Osteoblast (primary cell): Measurements from ENCODE around the gene IQUB. TPM values are rescaled to one million over a fixed set of nuclear protein-coding genes. Genes with fewer than 3 reads are reported as not detected.
"Not testable (repeated sequence)": the region's sequence is repeated elsewhere in the genome, so short reads cannot be mapped to it uniquely, and the experiment has no call there.

Experiments
- DNase-seq: peaks from one replicate; pipeline ENCODE4 v3.0.0; 2011; ENCODE audit warnings: low spot score, mixed read lengths; ENCODE audit not compliant: insufficient read length; ENCODE audit errors: missing footprints
- H2AFZ ChIP-seq: 2 replicates; pipeline ENCODE4 v1.6.0; 2011; ENCODE audit warnings: mild to moderate bottlenecking, low read length
- H3K27ac ChIP-seq: 2 replicates; pipeline ENCODE4 v1.5.1; 2011; ENCODE audit warnings: mild to moderate bottlenecking, low read depth, low read length, moderate library complexity
- H3K27me3 ChIP-seq: 2 replicates; pipeline ENCODE4 v1.6.0; 2012; ENCODE audit warnings: mild to moderate bottlenecking, control low read depth, inconsistent platforms, low read length, moderate library complexity; ENCODE audit not compliant: insufficient read depth
- H3K36me3 ChIP-seq: 2 replicates; pipeline ENCODE4 v1.5.1; 2011; ENCODE audit warnings: mild to moderate bottlenecking, low read length, control low read depth, moderate library complexity; ENCODE audit not compliant: insufficient read depth
- H3K4me1 ChIP-seq: 2 replicates; pipeline ENCODE4 v1.5.1; 2011; ENCODE audit warnings: mild to moderate bottlenecking, low read length, control low read depth, moderate library complexity; ENCODE audit not compliant: insufficient read depth
- H3K4me2 ChIP-seq: 2 replicates; pipeline ENCODE4 v1.6.0; 2011; ENCODE audit warnings: mild to moderate bottlenecking, low read length; ENCODE audit not compliant: insufficient read depth
- H3K4me3 ChIP-seq: fragments of 200-600 bp; sonication (generic); 3 replicates; pipeline ENCODE4 v1.5.1; 2012; ENCODE audit warnings: mild to moderate bottlenecking, low read length, inconsistent platforms; ENCODE audit not compliant: insufficient read depth
- H3K79me2 ChIP-seq: 2 replicates; pipeline ENCODE4 v1.6.0; 2012; ENCODE audit warnings: mild to moderate bottlenecking, low read length, control low read depth, inconsistent platforms; ENCODE audit not compliant: insufficient read depth
- H3K9me3 ChIP-seq: 2 replicates; pipeline ENCODE4 v1.5.1; 2011; ENCODE audit warnings: low read depth, low read length, control low read depth
- H4K20me1 ChIP-seq: 2 replicates; pipeline ENCODE4 v1.6.0; 2012; ENCODE audit warnings: mild to moderate bottlenecking, low read length, control low read depth; ENCODE audit not compliant: insufficient read depth
- total RNA-seq: library from RNA; depleted of rRNA; stranded (reverse); fragments of >200 nt; gene quantifications from 2 replicates; pipeline ENCODE4 v1.2.3, GENCODE V29; 2012
- TF ChIP-seq, protein P1 (sequence below): IDR thresholded peaks from 2 replicates; pipeline ENCODE4 v1.5.1; 2011; ENCODE audit warnings: mild to moderate bottlenecking, low read depth, low read length, moderate library complexity; ENCODE audit errors: extremely low read depth

The IQUB gene
- total RNA-seq, 1 donor = 0.72 TPM

DNA sequence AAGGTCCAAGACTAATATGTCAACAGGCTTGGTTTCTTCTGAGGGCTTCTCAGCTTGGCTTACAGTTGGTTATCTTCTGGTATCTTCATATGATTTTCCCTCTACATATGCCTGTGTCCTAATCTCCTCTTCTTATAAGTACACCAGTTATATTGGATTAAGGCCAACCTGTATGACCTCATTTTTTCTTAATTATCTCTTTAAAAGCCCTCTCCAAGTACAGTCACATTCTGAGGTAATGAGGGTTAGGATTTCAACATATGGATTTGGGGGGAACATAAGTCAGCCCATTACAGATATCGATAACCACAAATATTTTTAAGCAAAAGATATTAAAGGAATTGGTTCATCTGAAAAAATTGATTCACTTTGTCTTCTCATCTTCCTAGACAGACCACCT, 49.2 kb downstream of the IQUB start:
- Histone ChIP-seq H2AFZ (no peak overlapping the region), H3K4me3 (no peak overlapping the region), H3K4me1 (no peaks in the 10 kb centered on the region), H3K79me2 (no peaks in the 10 kb centered on the region), H3K9me3 (no peaks in the 10 kb centered on the region), H4K20me1 (no peaks in the 10 kb centered on the region), H3K27ac (no peak overlapping the region), H3K36me3 (no peaks in the 10 kb centered on the region), H3K27me3 (no peaks in the 10 kb centered on the region), H3K4me2 (no peak overlapping the region)
- TF ChIP-seq, protein P1, sequence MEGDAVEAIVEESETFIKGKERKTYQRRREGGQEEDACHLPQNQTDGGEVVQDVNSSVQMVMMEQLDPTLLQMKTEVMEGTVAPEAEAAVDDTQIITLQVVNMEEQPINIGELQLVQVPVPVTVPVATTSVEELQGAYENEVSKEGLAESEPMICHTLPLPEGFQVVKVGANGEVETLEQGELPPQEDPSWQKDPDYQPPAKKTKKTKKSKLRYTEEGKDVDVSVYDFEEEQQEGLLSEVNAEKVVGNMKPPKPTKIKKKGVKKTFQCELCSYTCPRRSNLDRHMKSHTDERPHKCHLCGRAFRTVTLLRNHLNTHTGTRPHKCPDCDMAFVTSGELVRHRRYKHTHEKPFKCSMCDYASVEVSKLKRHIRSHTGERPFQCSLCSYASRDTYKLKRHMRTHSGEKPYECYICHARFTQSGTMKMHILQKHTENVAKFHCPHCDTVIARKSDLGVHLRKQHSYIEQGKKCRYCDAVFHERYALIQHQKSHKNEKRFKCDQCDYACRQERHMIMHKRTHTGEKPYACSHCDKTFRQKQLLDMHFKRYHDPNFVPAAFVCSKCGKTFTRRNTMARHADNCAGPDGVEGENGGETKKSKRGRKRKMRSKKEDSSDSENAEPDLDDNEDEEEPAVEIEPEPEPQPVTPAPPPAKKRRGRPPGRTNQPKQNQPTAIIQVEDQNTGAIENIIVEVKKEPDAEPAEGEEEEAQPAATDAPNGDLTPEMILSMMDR = no peak
- DNase-seq = no peak

DNA sequence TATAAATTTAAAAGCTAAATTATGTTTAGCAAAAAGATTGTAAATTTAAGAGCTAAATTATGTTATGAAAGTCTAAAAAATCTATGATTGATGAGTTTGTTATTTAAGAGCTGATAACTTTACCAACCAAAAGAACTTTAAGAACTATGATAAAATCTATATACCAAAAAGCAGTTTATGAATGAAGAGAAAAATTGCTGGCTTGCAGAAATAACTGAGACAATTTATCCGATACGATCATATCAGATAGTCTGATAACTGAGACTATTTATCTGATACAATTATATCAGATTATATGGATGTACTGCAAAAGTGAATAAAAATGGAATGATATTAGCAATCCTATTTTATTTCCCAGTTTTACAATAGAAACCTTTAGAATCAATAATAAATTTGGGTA, 50.2 kb downstream of the IQUB start:
- Histone ChIP-seq H3K27ac (no peak overlapping the region), H3K27me3 (no peaks in the 10 kb centered on the region), H3K9me3 (no peaks in the 10 kb centered on the region), H3K4me3 (no peak overlapping the region), H3K79me2 (no peaks in the 10 kb centered on the region), H3K4me2 (no peak overlapping the region), H2AFZ (no peak overlapping the region), H4K20me1 (no peaks in the 10 kb centered on the region), H3K36me3 (no peaks in the 10 kb centered on the region), H3K4me1 (no peaks in the 10 kb centered on the region)
- TF ChIP-seq, protein P1 = no peak
- DNase-seq = no peak

DNA sequence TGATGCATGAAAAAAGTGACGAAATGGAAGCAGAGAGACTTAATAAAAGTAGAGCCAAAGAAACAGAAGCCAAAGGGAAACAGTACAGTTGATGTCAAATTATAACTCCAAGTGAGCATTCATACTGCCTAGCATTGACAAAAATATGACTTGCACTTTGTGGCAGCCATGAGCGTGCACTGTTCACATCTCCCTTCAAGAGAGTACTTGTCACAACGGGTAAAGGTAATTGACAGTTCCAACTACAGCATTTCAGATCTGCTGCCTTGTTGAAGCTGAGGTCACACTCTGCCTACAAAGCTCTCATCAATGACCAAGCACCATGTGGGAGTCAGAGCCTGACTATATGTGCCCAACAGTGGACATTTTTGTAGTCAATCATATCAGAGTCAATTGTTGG, 54.3 kb downstream of the IQUB start:
- no peaks in the 10 kb centered on the region for H3K27me3 ChIP-seq
- no peaks in the 10 kb centered on the region for H3K4me1 ChIP-seq
- H3K27ac ChIP-seq = no peak overlapping the region
- H3K36me3 ChIP-seq = no peaks in the 10 kb centered on the region
- H4K20me1 ChIP-seq = no peaks in the 10 kb centered on the region
- H3K4me3 ChIP-seq = no peak overlapping the region
- TF ChIP-seq, protein P1 = no peak
- H3K4me2 ChIP-seq = no peak overlapping the region
- H3K79me2 ChIP-seq = no peaks in the 10 kb centered on the region
- no peak for DNase-seq
- no peak overlapping the region for H2AFZ ChIP-seq
- no peaks in the 10 kb centered on the region for H3K9me3 ChIP-seq

DNA sequence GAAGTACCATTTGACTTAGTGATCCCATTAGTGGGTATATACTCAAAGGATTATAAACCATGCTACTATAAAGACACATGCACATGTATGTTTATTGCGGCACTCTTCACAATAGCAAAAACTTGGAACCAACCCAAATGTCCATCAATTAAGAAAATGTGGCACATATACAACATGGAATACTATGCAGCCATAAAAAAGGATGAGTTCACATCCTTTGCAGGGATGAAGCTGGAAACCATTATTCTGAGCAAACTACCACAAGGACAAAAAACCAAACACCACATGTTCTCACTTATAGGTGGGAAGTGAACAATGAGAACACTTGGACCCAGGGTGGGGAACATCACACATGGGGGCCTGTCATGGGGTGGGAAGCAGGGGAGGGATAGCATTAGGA, 56.3 kb downstream of the IQUB start:
- H3K79me2 ChIP-seq, DNase-seq, H3K27ac ChIP-seq, H2AFZ ChIP-seq, H3K9me3 ChIP-seq, H3K27me3 ChIP-seq, H3K4me2 ChIP-seq, H3K36me3 ChIP-seq, H3K4me1 ChIP-seq, H4K20me1 ChIP-seq, H3K4me3 ChIP-seq: not testable (repeated sequence)
